ENCODE data around the gene SEC11A. TPM values are rescaled to one million over a fixed set of nuclear protein-coding genes. Genes with fewer than 3 reads are reported as not detected.
A peak's percentile ranks its signal among the peaks of the same experiment; 100 is the strongest.

SEC11A gene
- polyA plus RNA-seq, 1 experiment: 324 TPM

GRCh38 chr15:84685304-84685703 lies 30.6 kb downstream of the SEC11A start:
- Histone ChIP-seq H3K9me3 (ENCODE audit: control insufficient read depth, insufficient read depth, low read length) (no peaks in the 10 kb centered on the region), H3K4me3 (ENCODE audit: low read depth, low read length) (no peak overlapping the region), H3K27ac (ENCODE audit: low read depth, low read length) (no peak overlapping the region), H3K27me3 (ENCODE audit: control insufficient read depth, insufficient read depth, low read length) (no peaks in the 10 kb centered on the region)
- ChIA-PET POLR2A (interaction anchor here (0.6 to 1.3 kb wide), 3 partner anchors 12 to 39 kb away, joined by 3 to 5 read pairs (median 4); partner anchors contain the start of gene SEC11A), CTCF (interaction anchor here (0.7 to 1.3 kb wide), 4 partner anchors 12 to 27 kb away, joined by 3 to 8 read pairs (median 4); no protein-coding TSS in a partner anchor)
- no peak for TF ChIP-seq CTCF (IDR thresholded peaks at IDR 0.05; ENCODE audit: low read depth, low read length)
- peak; percentile 32 for DNase-seq (ENCODE audit: low read depth, low spot score)

DNA sequence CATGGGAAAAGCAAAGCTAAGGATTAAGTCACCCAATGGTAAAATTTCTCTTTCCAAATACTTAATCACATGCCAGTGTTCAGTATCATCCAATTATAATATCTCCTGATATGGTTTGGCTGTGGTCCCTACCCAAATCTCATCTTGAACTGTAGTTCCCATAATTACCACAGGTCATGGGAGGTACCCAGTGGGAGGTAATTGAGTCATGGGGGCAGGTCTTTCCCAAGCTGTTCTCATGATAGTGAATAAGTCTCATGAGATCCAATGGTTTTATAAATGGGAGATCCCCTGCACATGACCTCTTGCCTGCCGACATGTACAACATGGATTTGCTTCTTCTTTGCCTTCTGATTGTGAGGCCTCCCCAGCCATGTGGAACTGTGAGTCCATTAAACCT lies 31.8 kb downstream of the SEC11A start:
- CTCF ChIA-PET: interaction anchor here (0.8 kb wide), 1 partner anchor 245 kb away, joined by 4 read pairs; no protein-coding TSS in a partner anchor
- no peak for DNase-seq (ENCODE audit: low read depth, low spot score)
- no peak overlapping the region for H3K27ac ChIP-seq (ENCODE audit: low read depth, low read length)
- POLR2A ChIA-PET: no interaction called here
- no peaks in the 10 kb centered on the region for H3K9me3 ChIP-seq (ENCODE audit: control insufficient read depth, insufficient read depth, low read length)
- H3K4me3 ChIP-seq (ENCODE audit: low read depth, low read length): no peak overlapping the region
- H3K27me3 ChIP-seq (ENCODE audit: control insufficient read depth, insufficient read depth, low read length): no peaks in the 10 kb centered on the region
- no peak for TF ChIP-seq CTCF (IDR thresholded peaks at IDR 0.05; ENCODE audit: low read depth, low read length)

- no peaks in the 10 kb centered on the region for H3K9me3 ChIP-seq (ENCODE audit: control insufficient read depth, insufficient read depth, low read length)
- ChIA-PET POLR2A (no interaction called here), CTCF (no interaction called here)
- H3K4me3 ChIP-seq (ENCODE audit: low read depth, low read length): no peak overlapping the region
- H3K27me3 ChIP-seq (ENCODE audit: control insufficient read depth, insufficient read depth, low read length): no peaks in the 10 kb centered on the region
- no peak for DNase-seq (ENCODE audit: low read depth, low spot score)
- no peak for TF ChIP-seq CTCF (IDR thresholded peaks at IDR 0.05; ENCODE audit: low read depth, low read length)
- no peak overlapping the region for H3K27ac ChIP-seq (ENCODE audit: low read depth, low read length)
Measured at GRCh38 chr15:84681831-84682230, 34.1 kb downstream of the SEC11A start.

DNA sequence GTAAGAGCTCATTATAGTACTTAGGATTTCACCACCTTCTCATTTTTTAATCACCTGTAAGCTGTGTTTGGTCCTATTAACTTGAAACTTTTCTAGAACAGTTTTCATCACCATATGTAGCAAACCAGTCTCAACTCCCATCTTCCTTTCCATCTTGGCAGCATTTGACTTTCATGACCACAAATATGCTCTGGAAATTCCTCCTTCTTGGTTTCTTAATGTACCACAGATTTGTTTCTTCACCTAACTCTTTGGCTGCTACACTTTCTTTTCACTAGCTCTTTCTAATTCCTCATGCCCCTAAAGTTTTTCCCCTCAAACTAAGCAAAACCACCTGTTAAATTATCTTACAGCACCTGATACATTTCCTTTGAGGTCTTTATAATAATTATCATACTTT lies 44.7 kb downstream of the SEC11A start:
- ChIA-PET POLR2A (interaction anchor here (0.5 to 0.9 kb wide), 2 partner anchors 36 to 41 kb away, joined by 3 read pairs; no protein-coding TSS in a partner anchor), CTCF (interaction anchor here (0.8 to 2.0 kb wide), 3 partner anchors 12 to 257 kb away, joined by 3 to 15 read pairs (median 5); partner anchors contain the start of gene NMB)
- TF ChIP-seq CTCF (IDR thresholded peaks at IDR 0.05; ENCODE audit: low read depth, low read length): no peak
- Histone ChIP-seq H3K27ac (ENCODE audit: low read depth, low read length) (peak overlapping the region; percentile 33), H3K4me3 (ENCODE audit: low read depth, low read length) (no peak overlapping the region), H3K9me3 (ENCODE audit: control insufficient read depth, insufficient read depth, low read length) (no peaks in the 10 kb centered on the region), H3K27me3 (ENCODE audit: control insufficient read depth, insufficient read depth, low read length) (no peaks in the 10 kb centered on the region)
- peak; percentile 58 for DNase-seq (ENCODE audit: low read depth, low spot score)

GRCh38 chr15:84669726-84670125 lies 46.2 kb downstream of the SEC11A start:
- no peak overlapping the region for H3K27ac ChIP-seq (ENCODE audit: low read depth, low read length)
- no peak for DNase-seq (ENCODE audit: low read depth, low spot score)
- TF ChIP-seq CTCF (IDR thresholded peaks at IDR 0.05; ENCODE audit: low read depth, low read length): no peak
- ChIA-PET POLR2A (no interaction called here), CTCF (no interaction called here)
- no peaks in the 10 kb centered on the region for H3K27me3 ChIP-seq (ENCODE audit: control insufficient read depth, insufficient read depth, low read length)
- H3K4me3 ChIP-seq (ENCODE audit: low read depth, low read length): no peak overlapping the region
- no peaks in the 10 kb centered on the region for H3K9me3 ChIP-seq (ENCODE audit: control insufficient read depth, insufficient read depth, low read length)
